Measurements from ENCODE around the gene DAZL.

DAZL gene

DNA sequence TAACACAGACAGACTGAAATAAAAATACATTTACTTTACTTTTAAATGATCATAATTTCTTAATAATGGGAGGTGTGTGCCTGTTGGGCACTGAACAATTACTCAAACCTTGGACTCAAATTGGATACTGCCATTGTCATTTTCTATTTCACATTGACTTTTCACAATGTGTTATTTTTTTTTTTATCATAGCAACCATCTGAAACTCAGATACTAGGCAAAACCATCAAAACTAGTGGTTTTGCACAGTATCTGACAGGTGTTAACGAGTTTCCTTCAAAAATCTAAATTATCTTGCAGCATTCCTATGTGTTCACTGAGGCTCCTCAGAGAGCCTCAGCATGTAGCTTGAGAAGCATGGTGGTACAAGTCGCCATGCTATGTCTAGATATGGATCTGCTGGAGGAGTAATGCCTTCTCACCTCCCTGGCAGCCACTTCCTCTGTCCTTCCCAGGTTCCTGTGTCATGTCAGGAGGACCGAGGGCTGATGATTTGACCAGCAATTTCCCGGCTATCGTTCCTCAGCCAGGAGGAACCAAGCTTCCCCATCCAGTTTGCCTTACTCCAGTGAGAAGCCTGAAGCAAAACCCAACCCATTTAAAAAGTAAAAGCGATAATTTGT is 61.9 kb downstream of the DAZL start:
- ATAC-seq, result no peak
- no peak for DNase-seq

DNA sequence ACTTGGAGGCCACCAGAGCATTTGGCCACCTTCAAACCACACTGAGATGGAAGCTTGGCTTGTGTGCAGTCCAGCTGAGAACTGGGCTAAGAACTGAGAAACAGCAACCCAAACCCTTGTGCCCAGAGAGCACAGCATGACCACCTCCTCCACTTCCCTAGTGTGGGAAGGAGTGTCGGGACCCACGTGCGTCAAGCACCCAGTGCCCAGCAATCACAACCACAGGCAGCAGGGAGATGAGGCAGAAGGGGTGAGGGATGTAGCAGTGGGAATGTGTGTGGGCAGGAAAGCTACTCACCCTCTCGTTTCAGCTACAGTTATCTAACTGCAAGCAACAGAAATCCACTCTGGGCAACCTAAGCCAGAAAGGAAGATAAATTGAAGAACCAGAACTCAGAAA is 66.7 kb downstream of the DAZL start:
- DNase-seq (no peak), ATAC-seq (no peak)

DNA sequence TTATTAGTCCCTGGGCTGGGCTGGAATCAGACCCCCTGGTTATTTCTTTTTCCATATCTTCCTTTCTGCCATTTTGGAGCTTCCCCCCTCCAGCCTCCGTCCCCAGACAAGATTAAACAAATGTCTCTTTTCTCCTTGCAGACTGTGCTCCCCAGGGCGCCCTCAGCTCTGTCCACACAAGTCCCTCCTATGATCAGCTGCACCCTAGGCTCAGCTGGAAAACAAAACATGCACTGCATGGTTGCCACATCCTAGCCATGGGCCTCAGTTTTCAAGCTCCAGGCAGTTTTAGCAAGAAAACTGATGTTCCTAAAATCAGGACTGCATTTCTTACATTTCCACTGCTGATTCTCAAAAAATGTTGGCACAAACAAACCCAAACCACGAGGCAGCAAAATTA is 68.2 kb downstream of the DAZL start:
- ATAC-seq (no peak), DNase-seq (no peak)

All from stimulated activated naive CD8-positive, alpha-beta T cell treated with anti-CD3 and anti-CD28 coated beads, Interleukin-15, Interleukin-2, amounts not matched to agents 100 U/mL and 50 U/mL, for 24 hours (primary cell).